GM21526 (cell line): Measurements from ENCODE around the gene ENTREP1.

ENCODE experiments used
- ATAC-seq: cut with Tn5 transposase; IDR thresholded peaks from one replicate; pipeline ENCODE4 v1.9.1; 2021; ENCODE audit warnings: moderate library complexity; ENCODE audit not compliant: unreplicated experiment, low FRiP score

Gene ENTREP1

GRCh38 chr9:69319324-69320025 lies 5.5 kb upstream of the ENTREP1 start:
- no peak for ATAC-seq

GRCh38 chr9:69322256-69322655 lies 2.8 kb upstream of the ENTREP1 start:
- ATAC-seq: no peak

- no peak for ATAC-seq
Measured at GRCh38 chr9:69323861-69324260, 1.2 kb upstream of the ENTREP1 start.

GRCh38 chr9:69325409-69326212 lies 596 bp downstream of the ENTREP1 start:
- no peak for ATAC-seq

GRCh38 chr9:69326261-69326660 lies 1.2 kb downstream of the ENTREP1 start:
- no peak for ATAC-seq

- no peak for ATAC-seq
Measured at GRCh38 chr9:69330580-69330979, 5.6 kb downstream of the ENTREP1 start.

GRCh38 chr9:69331444-69331843 lies 6.4 kb downstream of the ENTREP1 start:
- no peak for ATAC-seq

- no peak for ATAC-seq
Measured at GRCh38 chr9:69332067-69332685, 7.2 kb downstream of the ENTREP1 start.

GRCh38 chr9:69333716-69334115 lies 8.7 kb downstream of the ENTREP1 start:
- no peak for ATAC-seq

- ATAC-seq: no peak
Measured at GRCh38 chr9:69334317-69334716, 9.3 kb downstream of the ENTREP1 start.

- ATAC-seq: no peak
Measured at GRCh38 chr9:69339620-69340019, 14.6 kb downstream of the ENTREP1 start.

- no peak for ATAC-seq
Measured at GRCh38 chr9:69340631-69341030, 15.6 kb downstream of the ENTREP1 start.

GRCh38 chr9:69342769-69343168 lies 17.8 kb downstream of the ENTREP1 start:
- ATAC-seq: no peak

GRCh38 chr9:69344459-69344858 lies 19.4 kb downstream of the ENTREP1 start:
- no peak for ATAC-seq

- no peak for ATAC-seq
Measured at GRCh38 chr9:69346596-69347390, 21.8 kb downstream of the ENTREP1 start.

- ATAC-seq: no peak
Measured at GRCh38 chr9:69347607-69348006, 22.6 kb downstream of the ENTREP1 start.

- no peak for ATAC-seq
Measured at GRCh38 chr9:69351227-69351626, 26.2 kb downstream of the ENTREP1 start.

GRCh38 chr9:69355232-69355631 lies 30.2 kb downstream of the ENTREP1 start:
- no peak for ATAC-seq

GRCh38 chr9:69357030-69357775 lies 32.2 kb downstream of the ENTREP1 start:
- ATAC-seq: no peak

GRCh38 chr9:69357821-69358220 lies 32.8 kb downstream of the ENTREP1 start:
- ATAC-seq: no peak
